ENCODE data around the gene SMYD3.

DNA sequence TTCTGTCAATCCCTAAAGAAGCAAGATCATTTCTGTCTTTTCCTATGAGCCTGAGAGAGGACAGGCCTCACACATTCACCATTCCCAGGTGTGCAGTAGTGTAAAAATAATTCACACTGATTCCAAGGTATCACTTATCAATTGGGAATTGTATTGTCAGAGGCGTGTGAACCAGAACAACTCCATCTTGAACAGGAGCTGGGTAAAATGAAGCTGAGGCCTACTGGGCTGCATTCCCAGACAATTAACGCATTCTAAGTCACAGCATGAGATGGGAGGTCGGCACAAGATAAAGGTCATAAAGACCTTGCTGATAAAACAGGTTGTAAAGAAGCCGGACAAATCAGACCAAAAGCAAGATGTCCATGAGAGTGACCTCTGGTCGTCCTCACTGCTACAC is 239.2 kb downstream of the SMYD3 start:
- TF ChIP-seq YY1 (IDR thresholded peaks at IDR 0.05; ENCODE audit: insufficient read depth, insufficient read length) (no peak), ZNF274 (IDR thresholded peaks at IDR 0.05; ENCODE audit: low read depth, low read length) (no peak)
